ENCODE results near the gene ANKMY1. TPM values are rescaled to one million over a fixed set of nuclear protein-coding genes. Genes with fewer than 3 reads are reported as not detected.

The ANKMY1 gene
- total RNA-seq, 1 experiment from 2014 or later, result 19.5 TPM

DNA sequence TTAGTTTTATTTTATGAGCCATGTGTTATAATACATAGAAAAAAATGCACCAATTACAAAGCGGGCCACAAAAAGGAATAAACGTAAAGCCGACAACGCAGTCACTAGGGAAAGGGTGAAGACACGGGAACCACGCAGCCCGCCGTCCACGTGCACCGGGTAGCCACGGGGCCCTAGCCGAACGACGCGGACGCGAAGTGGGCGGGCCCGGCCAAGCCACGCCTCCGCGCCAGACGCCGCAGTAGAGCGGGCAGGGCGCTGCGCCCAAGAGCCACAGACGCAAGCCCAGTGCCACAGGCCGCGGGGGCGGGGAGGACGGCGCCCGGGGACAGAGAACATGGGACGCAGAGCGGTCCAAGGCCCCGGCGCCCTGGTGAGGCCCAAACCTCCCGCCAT is 2.3 kb upstream of the ANKMY1 start, which contains the start of gene DUSP28:
Gene DUSP28, plus strand, starts transcription at position 274 of the 396 bp plus-strand sequence. CDS start 328 bp downstream, outside the sequence.
- ChIA-PET POLR2A (ENCODE audit: unreplicated experiment) (interaction anchor here (1.6 kb wide), 1 partner anchor 26 kb away, joined by 9 read pairs; the partner anchor contains the start of gene CAPN10), CTCF (no interaction called here)
- peak within 1 kb of the TSS; percentile 82 for H3K4me2 ChIP-seq (ENCODE audit: low read length)
- intact Hi-C loops (cut with micrococcal nuclease), result loop anchor here (2.0 kb wide), 1 partner anchor 45 kb away; no protein-coding TSS in a partner anchor
- peaks cover 4% of the 10 kb centered on the region for H3F3A ChIP-seq (ENCODE audit: low read length, unreplicated experiment)
- H4K20me1 ChIP-seq (ENCODE audit: low read length), result no peaks in the 10 kb centered on the region; the same call in 1 of the 2 replicates
- peak within 1 kb of the TSS; percentile 77 for H3K4me3 ChIP-seq (ENCODE audit: low read length)
- H3K79me2 ChIP-seq (ENCODE audit: low read length), result peaks cover 51% of the 10 kb centered on the region
- H3K9me3 ChIP-seq (ENCODE audit: low read length), result no peaks in the 10 kb centered on the region
- peak; percentile 88 for DNase-seq
- H3K9ac ChIP-seq (ENCODE audit: low read length), result peak within 1 kb of the TSS; percentile 96
- no peaks in the 10 kb centered on the region; the same call in 1 of the 2 replicates for H3K36me3 ChIP-seq (ENCODE audit: low read depth, low read length)
- H3K27ac ChIP-seq (ENCODE audit: low read length), result peak within 1 kb of the TSS; percentile 91
- BruUV-seq (replicated peaks), result no TSS peak
- H3K27me3 ChIP-seq (ENCODE audit: low read length), result no peaks in the 10 kb centered on the region
- peaks cover 36% of the 10 kb centered on the region for H3K4me1 ChIP-seq (ENCODE audit: insufficient read depth, low read length)
- peak; percentile 67 for ATAC-seq
- H2AFZ ChIP-seq (ENCODE audit: low read length), result peak within 1 kb of the TSS; percentile 71; the same call in 1 of the 2 replicates
- TF ChIP-seq CTCF (conservative IDR thresholded peaks at IDR 0.05; ENCODE audit: low read depth, low read length) (no peak), EZH2phosphoT487 (IDR thresholded peaks at IDR 0.05; ENCODE audit: borderline replicate concordance, low read length) (no peak), EZH2 (IDR thresholded peaks at IDR 0.05; ENCODE audit: low read length, unreplicated experiment) (no peak)
- H3K9me2 ChIP-seq (replicated peaks; ENCODE audit: low read length), result no peaks in the 10 kb centered on the region

- Histone ChIP-seq H3K79me2 (ENCODE audit: low read length) (peaks cover 51% of the 10 kb centered on the region), H3K36me3 (ENCODE audit: low read depth, low read length) (no peaks in the 10 kb centered on the region; the same call in 1 of the 2 replicates), H3F3A (ENCODE audit: low read length, unreplicated experiment) (peaks cover 4% of the 10 kb centered on the region), H4K20me1 (ENCODE audit: low read length) (no peaks in the 10 kb centered on the region; the same call in 1 of the 2 replicates), H3K9me2 (replicated peaks; ENCODE audit: low read length) (no peaks in the 10 kb centered on the region), H3K4me3 (ENCODE audit: low read length) (peak overlapping the region; percentile 77), H3K27me3 (ENCODE audit: low read length) (no peaks in the 10 kb centered on the region), H3K9ac (ENCODE audit: low read length) (peak overlapping the region; percentile 96; the same call in 1 of the 2 replicates), H3K27ac (ENCODE audit: low read length) (no peak overlapping the region), H3K4me2 (ENCODE audit: low read length) (peak overlapping the region; percentile 82), H3K4me1 (ENCODE audit: insufficient read depth, low read length) (peaks cover 30% of the 10 kb centered on the region), H3K9me3 (ENCODE audit: low read length) (no peaks in the 10 kb centered on the region), H2AFZ (ENCODE audit: low read length) (no peak overlapping the region)
- POLR2A ChIA-PET (ENCODE audit: unreplicated experiment), result no interaction called here
- ATAC-seq (no peak), DNase-seq (peak; percentile 7)
- no TSS peak for BruUV-seq (replicated peaks)
- CTCF ChIA-PET, result no interaction called here
- intact Hi-C loops (cut with micrococcal nuclease), result no loop called here
- TF ChIP-seq CTCF (conservative IDR thresholded peaks at IDR 0.05; ENCODE audit: low read depth, low read length) (no peak), EZH2phosphoT487 (IDR thresholded peaks at IDR 0.05; ENCODE audit: borderline replicate concordance, low read length) (no peak), EZH2 (IDR thresholded peaks at IDR 0.05; ENCODE audit: low read length, unreplicated experiment) (no peak)
Measured at GRCh38 chr2:240559286-240559685, 1.5 kb upstream of the ANKMY1 start.

DNA sequence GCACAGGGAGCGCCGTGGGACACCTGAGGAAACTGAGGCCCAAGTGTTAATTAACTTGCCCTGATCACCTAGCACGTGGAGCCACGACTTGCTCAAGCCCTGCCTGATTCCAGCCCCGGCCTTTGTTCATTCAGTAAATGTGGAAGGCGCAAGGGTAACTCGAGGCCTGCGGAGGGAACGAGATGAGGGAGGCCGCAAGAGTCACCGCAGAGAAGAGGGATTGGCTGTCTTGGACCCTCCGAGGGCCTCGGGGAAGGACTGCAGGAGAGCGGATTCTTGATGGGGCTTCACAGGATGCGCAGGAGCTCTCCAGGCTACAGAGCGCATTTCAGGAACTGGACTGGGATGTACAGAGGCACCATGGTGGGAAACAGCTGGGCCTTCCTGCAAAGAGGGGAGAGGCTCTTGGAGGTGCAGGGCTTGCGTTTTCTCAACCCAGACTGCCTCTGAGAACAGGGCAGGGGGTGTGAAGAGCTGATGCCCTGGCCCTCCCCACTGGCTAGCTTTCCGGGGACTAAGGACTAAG is 511 bp upstream of the ANKMY1 start:
- H2AFZ ChIP-seq (ENCODE audit: low read length), result no peak overlapping the region
- peaks cover 51% of the 10 kb centered on the region for H3K79me2 ChIP-seq (ENCODE audit: low read length)
- peak overlapping the region; percentile 66 for H3K4me2 ChIP-seq (ENCODE audit: low read length)
- H3K36me3 ChIP-seq (ENCODE audit: low read depth, low read length), result no peaks in the 10 kb centered on the region; the same call in 1 of the 2 replicates
- no peak overlapping the region for H3K9ac ChIP-seq (ENCODE audit: low read length)
- ChIA-PET CTCF (no interaction called here), POLR2A (ENCODE audit: unreplicated experiment) (no interaction called here)
- no peak overlapping the region for H3K27ac ChIP-seq (ENCODE audit: low read length)
- no peaks in the 10 kb centered on the region; the same call in 1 of the 2 replicates for H4K20me1 ChIP-seq (ENCODE audit: low read length)
- peaks cover 30% of the 10 kb centered on the region for H3K4me1 ChIP-seq (ENCODE audit: insufficient read depth, low read length)
- H3K9me3 ChIP-seq (ENCODE audit: low read length), result no peaks in the 10 kb centered on the region
- H3K27me3 ChIP-seq (ENCODE audit: low read length), result no peaks in the 10 kb centered on the region
- DNase-seq (no peak), ATAC-seq (no peak)
- peaks cover 4% of the 10 kb centered on the region for H3F3A ChIP-seq (ENCODE audit: low read length, unreplicated experiment)
- intact Hi-C loops (cut with micrococcal nuclease), result no loop called here
- BruUV-seq (replicated peaks), result no TSS peak
- TF ChIP-seq EZH2phosphoT487 (IDR thresholded peaks at IDR 0.05; ENCODE audit: borderline replicate concordance, low read length) (no peak), EZH2 (IDR thresholded peaks at IDR 0.05; ENCODE audit: low read length, unreplicated experiment) (no peak), CTCF (conservative IDR thresholded peaks at IDR 0.05; ENCODE audit: low read depth, low read length) (no peak)
- no peaks in the 10 kb centered on the region for H3K9me2 ChIP-seq (replicated peaks; ENCODE audit: low read length)
- H3K4me3 ChIP-seq (ENCODE audit: low read length), result peak overlapping the region; percentile 46; the same call in 1 of the 2 replicates

All from PC-3 (cell line).